Loucy (cell line): Measurements from ENCODE around the gene LAMB4.

ENCODE experiments used
- H2AFZ ChIP-seq: fragments of 200-600 bp; sonication (generic); 2 replicates; pipeline ENCODE4 v1.6.0; 2016; ENCODE audit warnings: antibody characterized with exemption, mild to moderate bottlenecking, low read length, moderate library complexity
- H3F3A ChIP-seq: fragments of 200-600 bp; 2 replicates; pipeline ENCODE4 v1.6.0; 2016; ENCODE audit warnings: antibody characterized with exemption, low read depth, mild to moderate bottlenecking
- H3K27me3 ChIP-seq: fragments of 200-600 bp; sonication (generic); 2 replicates; pipeline ENCODE4 v1.6.1; 2014; ENCODE audit warnings: low read length, mild to moderate bottlenecking; ENCODE audit not compliant: insufficient read depth, poor library complexity, severe bottlenecking
- H3K36me3 ChIP-seq: fragments of 200-600 bp; sonication (generic); 2 replicates; pipeline ENCODE4 v1.6.1; 2016; ENCODE audit warnings: low read length; ENCODE audit not compliant: insufficient read depth
- H3K4me1 ChIP-seq: fragments of 200-600 bp; sonication (generic); 2 replicates; pipeline ENCODE4 v1.5.1; 2014; ENCODE audit warnings: low read length, mild to moderate bottlenecking; ENCODE audit not compliant: insufficient read depth, poor library complexity, severe bottlenecking
- H3K4me2 ChIP-seq: fragments of 200-600 bp; sonication (generic); 2 replicates; pipeline ENCODE4 v1.6.0; 2014; ENCODE audit warnings: antibody characterized with exemption, low read length, low read depth, mild to moderate bottlenecking; ENCODE audit not compliant: poor library complexity, severe bottlenecking
- H3K4me3 ChIP-seq: fragments of 200-600 bp; sonication (generic); 2 replicates; pipeline ENCODE4 v1.5.1; 2014; ENCODE audit warnings: low read length, mild to moderate bottlenecking, mixed read lengths; ENCODE audit not compliant: poor library complexity, severe bottlenecking
- H3K79me2 ChIP-seq: fragments of 200-600 bp; sonication (generic); 2 replicates; pipeline ENCODE4 v1.6.1; 2014; ENCODE audit warnings: low read length; ENCODE audit not compliant: insufficient read depth
- H3K9ac ChIP-seq: fragments of 200-600 bp; sonication (generic); 2 replicates; pipeline ENCODE4 v1.6.0; 2014; ENCODE audit warnings: mild to moderate bottlenecking, low read depth, low read length, moderate library complexity; ENCODE audit not compliant: poor library complexity, severe bottlenecking
- H3K9me2 ChIP-seq: fragments of 200-600 bp; sonication (generic); replicated peaks from 2 replicates; pipeline ENCODE4 v1.6.1; 2016; ENCODE audit warnings: low read depth, low read length, mixed read lengths
- H3K9me3 ChIP-seq: fragments of 200-600 bp; sonication (generic); 2 replicates; pipeline ENCODE4 v1.6.1; 2014; ENCODE audit warnings: mild to moderate bottlenecking, antibody characterized with exemption, low read length, low read depth; ENCODE audit not compliant: insufficient read depth
- H4K20me1 ChIP-seq: fragments of 200-600 bp; sonication (generic); 2 replicates; pipeline ENCODE4 v1.6.0; 2014; ENCODE audit warnings: antibody characterized with exemption, low read length, mild to moderate bottlenecking; ENCODE audit not compliant: insufficient read depth, poor library complexity, severe bottlenecking
- EZH2phosphoT487 ChIP-seq: fragments of 200-600 bp; IDR thresholded peaks from 2 replicates; pipeline ENCODE4 v1.6.1; 2018; ENCODE audit warnings: antibody characterized with exemption, mild to moderate bottlenecking, moderate library complexity, borderline replicate concordance
- TF ChIP-seq, protein P1 (sequence below): fragments of 200-600 bp; sonication (generic); conservative IDR thresholded peaks from 2 replicates; pipeline ENCODE4 v1.5.1; 2014; ENCODE audit warnings: mild to moderate bottlenecking, antibody characterized with exemption, low read length

Gene LAMB4

DNA sequence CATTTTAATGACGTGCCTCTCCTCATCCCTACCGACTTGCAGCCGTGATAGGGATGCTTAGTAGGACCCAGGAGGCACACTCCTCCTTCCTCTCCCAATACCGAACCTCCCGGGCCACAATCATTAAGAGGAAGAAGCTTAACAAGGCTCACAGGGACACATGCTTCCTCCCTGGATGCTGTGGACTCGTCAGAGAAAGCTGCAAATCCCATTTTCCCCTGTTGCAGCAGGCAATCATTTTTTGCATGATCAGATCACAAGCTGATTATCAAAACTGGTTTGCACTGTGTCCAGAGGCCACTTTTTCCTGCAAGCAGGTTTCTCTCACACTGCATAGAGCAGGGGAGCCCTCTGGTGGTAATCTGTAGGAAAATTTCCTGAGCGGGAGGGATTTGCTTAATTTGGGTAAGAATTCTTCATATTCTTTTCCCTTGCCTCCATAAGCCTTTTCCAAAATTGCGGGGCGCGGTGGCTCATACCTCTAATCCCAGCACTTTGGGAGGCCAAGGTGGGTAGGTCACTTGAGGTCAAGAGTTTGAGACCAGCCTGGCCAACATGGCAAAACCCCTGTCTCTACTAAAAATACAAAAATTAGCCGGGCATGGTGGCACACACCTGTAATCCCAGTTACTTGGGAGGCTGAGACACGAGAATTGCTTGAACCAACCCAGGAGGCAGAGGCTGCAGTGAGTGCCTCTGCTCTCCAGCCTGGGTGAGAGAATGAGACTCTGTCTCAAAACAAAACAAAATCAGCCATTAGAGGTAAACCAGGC is 16.1 kb upstream of the LAMB4 start:
- Histone ChIP-seq H3K4me3 (no peak overlapping the region), H4K20me1 (no peaks in the 10 kb centered on the region), H3K9ac (no peak overlapping the region), H2AFZ (peak overlapping the region; percentile 79), H3K36me3 (no peaks in the 10 kb centered on the region), H3K4me2 (no peak overlapping the region), H3K9me2 (no peaks in the 10 kb centered on the region), H3K4me1 (peaks cover 2% of the 10 kb centered on the region), H3K79me2 (no peaks in the 10 kb centered on the region), H3F3A (no peaks in the 10 kb centered on the region), H3K27me3 (no peaks in the 10 kb centered on the region), H3K9me3 (no peaks in the 10 kb centered on the region)
- no peak for TF ChIP-seq EZH2phosphoT487
- TF ChIP-seq, protein P1, sequence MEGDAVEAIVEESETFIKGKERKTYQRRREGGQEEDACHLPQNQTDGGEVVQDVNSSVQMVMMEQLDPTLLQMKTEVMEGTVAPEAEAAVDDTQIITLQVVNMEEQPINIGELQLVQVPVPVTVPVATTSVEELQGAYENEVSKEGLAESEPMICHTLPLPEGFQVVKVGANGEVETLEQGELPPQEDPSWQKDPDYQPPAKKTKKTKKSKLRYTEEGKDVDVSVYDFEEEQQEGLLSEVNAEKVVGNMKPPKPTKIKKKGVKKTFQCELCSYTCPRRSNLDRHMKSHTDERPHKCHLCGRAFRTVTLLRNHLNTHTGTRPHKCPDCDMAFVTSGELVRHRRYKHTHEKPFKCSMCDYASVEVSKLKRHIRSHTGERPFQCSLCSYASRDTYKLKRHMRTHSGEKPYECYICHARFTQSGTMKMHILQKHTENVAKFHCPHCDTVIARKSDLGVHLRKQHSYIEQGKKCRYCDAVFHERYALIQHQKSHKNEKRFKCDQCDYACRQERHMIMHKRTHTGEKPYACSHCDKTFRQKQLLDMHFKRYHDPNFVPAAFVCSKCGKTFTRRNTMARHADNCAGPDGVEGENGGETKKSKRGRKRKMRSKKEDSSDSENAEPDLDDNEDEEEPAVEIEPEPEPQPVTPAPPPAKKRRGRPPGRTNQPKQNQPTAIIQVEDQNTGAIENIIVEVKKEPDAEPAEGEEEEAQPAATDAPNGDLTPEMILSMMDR = peak; percentile 84

DNA sequence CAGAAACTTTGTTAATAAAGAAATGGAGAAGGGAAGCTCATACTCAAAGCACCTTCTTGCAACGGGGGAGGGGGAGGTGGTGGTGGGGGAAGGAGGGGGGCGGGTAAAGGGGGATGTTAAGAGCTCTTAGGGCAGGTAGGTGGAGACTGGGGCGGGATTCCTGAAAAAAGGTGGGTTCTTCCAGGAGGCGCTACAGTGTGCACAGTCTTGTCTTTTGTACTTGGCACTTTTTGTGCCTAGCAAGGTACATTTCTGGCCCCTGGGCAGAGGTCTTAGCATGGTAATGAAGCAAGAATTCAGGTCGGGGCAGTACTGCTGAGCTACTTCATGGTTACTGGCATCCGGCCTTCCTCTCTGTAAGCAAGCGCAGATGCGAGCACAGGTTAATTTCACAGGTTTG is 15.2 kb upstream of the LAMB4 start:
- Histone ChIP-seq H3K9me2 (no peaks in the 10 kb centered on the region), H3K4me1 (peaks cover 2% of the 10 kb centered on the region), H3K4me3 (no peak overlapping the region), H4K20me1 (no peaks in the 10 kb centered on the region), H2AFZ (no peak overlapping the region), H3K27me3 (no peaks in the 10 kb centered on the region), H3K9me3 (no peaks in the 10 kb centered on the region), H3F3A (no peaks in the 10 kb centered on the region), H3K36me3 (no peaks in the 10 kb centered on the region), H3K9ac (no peak overlapping the region), H3K79me2 (no peaks in the 10 kb centered on the region), H3K4me2 (no peak overlapping the region)
- no peak for TF ChIP-seq EZH2phosphoT487

DNA sequence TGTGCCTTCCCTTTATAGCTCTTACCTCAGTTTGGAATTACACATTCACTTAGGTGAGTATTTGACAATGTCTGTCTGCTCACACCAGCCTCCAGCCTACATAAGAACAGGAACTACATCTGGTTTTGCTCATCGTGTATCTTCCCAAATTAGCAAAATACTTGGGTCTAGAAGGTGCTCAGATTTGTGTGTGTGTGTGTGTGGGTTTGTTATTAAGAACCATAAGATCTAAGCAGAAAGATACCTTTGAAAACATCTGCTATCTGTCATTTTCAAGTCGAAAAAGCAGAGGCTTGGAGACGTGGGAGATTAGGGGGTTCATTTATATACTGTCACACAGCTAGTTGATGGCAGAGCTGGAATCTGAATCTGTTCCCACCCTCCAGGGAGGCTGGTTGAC is 14.8 kb upstream of the LAMB4 start:
- Histone ChIP-seq H4K20me1 (no peaks in the 10 kb centered on the region), H3K27me3 (no peaks in the 10 kb centered on the region), H3K4me3 (no peak overlapping the region), H3K9ac (no peak overlapping the region), H3K4me1 (peaks cover 2% of the 10 kb centered on the region), H2AFZ (no peak overlapping the region), H3F3A (no peaks in the 10 kb centered on the region), H3K4me2 (no peak overlapping the region), H3K36me3 (no peaks in the 10 kb centered on the region), H3K9me2 (no peaks in the 10 kb centered on the region), H3K79me2 (no peaks in the 10 kb centered on the region), H3K9me3 (no peaks in the 10 kb centered on the region)
- TF ChIP-seq, protein P1 = no peak
- TF ChIP-seq EZH2phosphoT487 = no peak
